Fibroblast of peridontal ligament (primary cell): ENCODE measurements around the gene HACD3.
A peak's percentile ranks its signal among the peaks of the same experiment; 100 is the strongest.

Experiments used
- DNase-seq: peaks from one replicate; pipeline ENCODE4 v3.0.0-alpha.2; 2010; ENCODE audit errors: extremely low read depth

HACD3 gene, protein sequence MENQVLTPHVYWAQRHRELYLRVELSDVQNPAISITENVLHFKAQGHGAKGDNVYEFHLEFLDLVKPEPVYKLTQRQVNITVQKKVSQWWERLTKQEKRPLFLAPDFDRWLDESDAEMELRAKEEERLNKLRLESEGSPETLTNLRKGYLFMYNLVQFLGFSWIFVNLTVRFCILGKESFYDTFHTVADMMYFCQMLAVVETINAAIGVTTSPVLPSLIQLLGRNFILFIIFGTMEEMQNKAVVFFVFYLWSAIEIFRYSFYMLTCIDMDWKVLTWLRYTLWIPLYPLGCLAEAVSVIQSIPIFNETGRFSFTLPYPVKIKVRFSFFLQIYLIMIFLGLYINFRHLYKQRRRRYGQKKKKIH

GRCh38 chr15:65530318-65531111 lies at the start of gene HACD3:
Gene HACD3 (plus strand): TSS chr15:65530463. CDS start chr15:65530632, 169 bp downstream.
- DNase-seq = peak; percentile 56

DNA sequence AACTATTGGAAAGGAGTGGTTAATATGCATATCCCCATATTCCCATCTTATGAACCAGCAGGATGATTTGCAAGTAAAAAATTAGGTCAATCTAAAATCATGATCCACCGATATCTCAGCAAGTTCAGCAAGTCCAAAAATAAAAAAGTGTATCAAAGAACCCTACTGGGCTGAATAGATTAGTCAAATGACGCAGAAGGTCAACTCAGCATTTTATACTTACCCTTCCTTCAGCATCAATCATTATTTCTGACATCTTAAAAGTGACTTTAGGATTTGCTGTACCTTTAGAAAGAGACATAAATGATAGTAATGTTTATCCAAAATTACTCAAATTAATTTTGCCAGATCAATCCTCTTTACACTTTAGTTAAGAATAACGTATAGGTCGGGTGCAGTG lies 45.4 kb upstream of the HACD3 start:
- no peak for DNase-seq

GRCh38 chr15:65494076-65494475 lies 36.2 kb upstream of the HACD3 start:
- DNase-seq = no peak

GRCh38 chr15:65509321-65509720 lies 20.9 kb upstream of the HACD3 start:
- DNase-seq = no peak

- DNase-seq = no peak
These were observed 18.1 kb upstream of the HACD3 start for GRCh38 chr15:65512189-65512588.

- peak; percentile 90 for DNase-seq
These were observed 17.4 kb upstream of the HACD3 start for GRCh38 chr15:65512807-65513416.

DNA sequence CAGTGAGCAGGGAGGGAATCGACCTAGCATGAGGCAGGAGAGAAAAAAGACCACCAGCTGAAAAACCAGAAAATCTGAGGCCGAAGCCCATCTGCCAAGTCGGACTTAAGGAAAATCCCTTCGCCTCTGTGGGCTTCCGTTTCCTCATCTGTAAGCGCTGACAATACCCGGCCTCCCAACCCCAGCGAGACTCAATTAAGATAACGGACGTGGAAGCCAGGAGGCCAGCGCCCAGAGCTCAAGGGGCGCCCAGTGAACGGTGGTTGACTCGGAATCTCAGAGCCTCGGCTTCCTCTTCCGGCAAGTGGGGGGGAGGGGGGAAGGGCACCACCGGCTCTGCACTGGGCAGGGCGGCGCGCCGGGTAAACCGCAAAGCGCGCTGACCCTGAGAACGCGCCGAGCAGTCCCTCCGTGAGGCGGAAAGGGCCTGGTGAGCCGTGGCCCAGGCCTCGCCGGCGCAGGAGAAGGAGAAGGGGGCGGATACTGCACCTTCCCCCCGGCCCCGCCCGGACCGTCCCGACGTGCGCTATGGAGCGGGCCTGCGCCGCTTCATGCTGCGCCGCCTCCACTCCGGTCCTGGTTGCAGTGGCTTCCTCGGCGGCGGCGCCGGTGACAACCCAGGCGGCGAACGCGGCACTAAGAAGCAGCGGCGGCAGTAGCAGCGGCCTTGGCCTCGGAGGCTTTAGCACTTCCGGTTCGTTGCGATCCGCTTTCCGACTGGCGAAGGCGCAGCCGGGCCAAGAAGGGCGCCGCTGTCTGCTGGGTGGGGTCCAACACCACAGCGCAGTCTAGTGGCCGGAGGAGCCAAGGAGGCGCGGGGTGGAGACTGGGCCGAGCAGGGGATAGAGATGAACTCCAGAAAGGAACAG lies 13.0 kb upstream of the HACD3 start, which contains the start of gene DPP8:
TSS of gene DPP8 (minus strand) at position 693 of the 869 bp plus-strand sequence. CDS start 5,136 bp downstream, outside the sequence.
- DNase-seq = peak; percentile 90

DNA sequence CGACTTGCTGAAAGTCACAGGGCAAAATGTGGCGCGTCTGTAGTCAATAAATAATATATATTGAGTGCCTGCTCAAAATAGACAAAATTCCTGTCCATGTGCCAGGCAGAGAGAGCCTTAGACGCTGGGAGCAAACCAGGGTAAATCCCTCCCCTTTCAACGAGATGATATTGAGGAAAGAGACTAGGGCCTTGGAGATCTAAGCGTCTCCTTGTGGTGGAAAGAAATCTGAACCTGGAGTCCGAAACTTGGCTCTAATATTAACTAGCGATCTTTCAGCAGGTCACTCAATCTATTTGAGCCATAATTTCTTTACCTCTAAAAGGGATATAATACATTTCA lies 12.4 kb upstream of the HACD3 start:
- no peak for DNase-seq

- no peak for DNase-seq
These were observed 11.5 kb upstream of the HACD3 start for GRCh38 chr15:65518633-65519285.

- DNase-seq = no peak
These were observed 8.9 kb upstream of the HACD3 start for GRCh38 chr15:65521350-65521749.

- DNase-seq = no peak
These were observed 6.0 kb upstream of the HACD3 start for GRCh38 chr15:65524226-65524625.

DNA sequence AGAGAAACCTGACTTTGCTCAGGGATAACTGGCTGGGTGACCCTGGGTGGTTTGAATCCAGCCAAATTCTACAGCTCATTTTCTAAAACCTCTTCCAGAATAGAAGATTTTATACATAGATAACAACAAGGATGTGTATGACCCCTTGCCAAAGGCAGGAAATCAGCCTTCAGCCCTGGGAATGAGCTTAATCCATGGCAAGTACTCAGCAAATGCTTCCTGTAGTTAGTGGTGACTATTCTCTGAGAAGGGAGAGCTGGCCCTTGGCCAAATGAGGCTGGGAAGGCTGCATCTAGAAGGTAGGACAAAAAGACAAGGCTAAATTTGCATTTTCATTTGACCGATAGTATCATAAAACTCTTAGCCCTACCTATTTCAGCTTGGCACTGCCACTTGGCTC lies 4.6 kb upstream of the HACD3 start:
- no peak for DNase-seq

GRCh38 chr15:65528461-65529060 lies 1.7 kb upstream of the HACD3 start:
- DNase-seq = no peak

- no peak for DNase-seq
These were observed 423 bp upstream of the HACD3 start for GRCh38 chr15:65529762-65530317.

GRCh38 chr15:65532738-65533051 lies 2.4 kb downstream of the HACD3 start:
- DNase-seq = peak; percentile 59

DNA sequence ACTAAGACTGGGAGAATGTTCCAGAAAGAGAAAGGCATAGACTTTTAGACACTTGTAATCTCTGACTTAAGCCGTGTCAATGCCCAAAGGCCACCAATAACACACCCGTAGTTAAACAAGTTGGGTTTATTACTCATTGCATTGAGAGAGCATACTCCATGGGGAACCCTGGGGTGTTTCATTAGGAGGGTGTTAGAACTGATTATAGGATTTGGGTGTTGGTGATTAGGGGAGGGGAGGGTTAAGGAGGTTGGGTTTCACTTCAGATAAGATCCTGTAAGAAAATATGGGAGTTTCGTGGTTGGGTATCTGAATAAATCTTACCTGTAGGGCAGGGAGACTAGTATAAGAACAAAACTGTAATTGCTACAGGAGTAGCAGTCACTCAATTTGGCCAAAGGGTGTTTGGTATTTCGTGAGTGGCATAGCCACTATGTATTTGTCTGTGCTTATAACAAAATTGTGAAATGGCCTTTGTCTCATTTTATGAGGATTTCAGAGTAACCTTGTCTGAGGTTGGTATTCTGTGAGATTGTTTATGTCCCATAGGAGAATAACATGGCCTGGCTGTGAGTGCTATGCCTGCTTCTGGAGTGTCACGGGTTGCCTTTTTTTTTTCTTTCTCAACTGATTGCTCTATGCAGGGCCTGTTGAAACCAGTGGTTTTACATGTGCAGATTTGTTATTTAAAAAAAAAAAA lies 2.9 kb downstream of the HACD3 start:
- DNase-seq = peak; percentile 54

DNA sequence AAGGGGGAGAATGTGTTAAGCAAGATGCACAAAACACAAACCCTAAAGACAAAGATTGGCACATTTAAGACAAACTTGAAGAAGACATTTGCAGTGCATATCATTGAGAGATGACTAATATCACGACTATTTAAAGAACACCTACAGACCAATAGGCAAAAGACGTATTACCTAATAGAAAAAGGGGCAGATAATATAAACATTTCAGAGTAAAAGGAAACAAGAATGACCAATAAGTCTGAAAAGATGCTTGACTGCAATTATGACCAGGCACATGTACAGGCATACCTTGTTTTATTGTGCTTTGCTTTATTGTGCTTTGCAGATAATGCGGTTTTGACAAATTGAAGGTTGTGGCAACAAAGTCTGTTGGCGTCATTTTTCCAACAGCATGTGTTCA lies 4.9 kb downstream of the HACD3 start:
- no peak for DNase-seq

GRCh38 chr15:65540314-65540713 lies 10.1 kb downstream of the HACD3 start:
- no peak for DNase-seq

- DNase-seq = no peak
These were observed 11.1 kb downstream of the HACD3 start for GRCh38 chr15:65541231-65541820.

- DNase-seq = no peak
These were observed 17.6 kb downstream of the HACD3 start for GRCh38 chr15:65547841-65548240.
